ENCODE data around the gene TMEM39A.

Gene TMEM39A

DNA sequence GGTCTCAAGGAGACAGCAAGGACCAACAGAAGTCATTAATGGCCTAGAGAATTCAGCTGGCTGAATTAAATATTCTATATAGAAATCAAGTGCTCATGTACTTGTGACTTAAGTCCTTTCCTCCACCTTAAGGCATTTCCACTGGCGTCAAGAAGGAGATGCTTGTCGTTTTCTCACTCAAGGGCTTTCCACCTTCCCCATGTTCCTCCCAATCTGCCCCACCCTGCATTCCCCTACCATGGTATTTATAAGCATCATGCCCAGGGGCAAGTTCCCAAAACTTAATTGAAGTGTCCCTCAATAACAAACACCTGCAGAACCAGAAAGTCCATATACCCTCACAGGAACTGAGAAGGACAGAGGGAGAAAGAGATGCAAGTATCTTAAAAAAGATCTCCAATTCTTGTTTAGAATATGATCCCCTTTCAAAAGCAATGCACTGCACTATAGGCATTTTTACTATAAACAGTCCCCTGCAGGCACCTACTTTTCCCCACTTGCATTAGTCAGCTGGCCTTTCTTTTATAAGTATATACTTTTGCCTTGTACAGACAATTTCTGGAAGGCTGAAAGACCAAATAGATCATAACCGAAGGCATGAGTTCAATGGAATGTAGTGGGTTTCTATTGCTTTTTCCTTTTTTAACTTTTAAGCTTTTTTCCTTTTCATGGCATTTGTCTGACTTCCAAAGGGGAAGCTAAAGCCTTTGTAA is 29.6 kb downstream of the TMEM39A start:
- TF ChIP-seq, protein P1, sequence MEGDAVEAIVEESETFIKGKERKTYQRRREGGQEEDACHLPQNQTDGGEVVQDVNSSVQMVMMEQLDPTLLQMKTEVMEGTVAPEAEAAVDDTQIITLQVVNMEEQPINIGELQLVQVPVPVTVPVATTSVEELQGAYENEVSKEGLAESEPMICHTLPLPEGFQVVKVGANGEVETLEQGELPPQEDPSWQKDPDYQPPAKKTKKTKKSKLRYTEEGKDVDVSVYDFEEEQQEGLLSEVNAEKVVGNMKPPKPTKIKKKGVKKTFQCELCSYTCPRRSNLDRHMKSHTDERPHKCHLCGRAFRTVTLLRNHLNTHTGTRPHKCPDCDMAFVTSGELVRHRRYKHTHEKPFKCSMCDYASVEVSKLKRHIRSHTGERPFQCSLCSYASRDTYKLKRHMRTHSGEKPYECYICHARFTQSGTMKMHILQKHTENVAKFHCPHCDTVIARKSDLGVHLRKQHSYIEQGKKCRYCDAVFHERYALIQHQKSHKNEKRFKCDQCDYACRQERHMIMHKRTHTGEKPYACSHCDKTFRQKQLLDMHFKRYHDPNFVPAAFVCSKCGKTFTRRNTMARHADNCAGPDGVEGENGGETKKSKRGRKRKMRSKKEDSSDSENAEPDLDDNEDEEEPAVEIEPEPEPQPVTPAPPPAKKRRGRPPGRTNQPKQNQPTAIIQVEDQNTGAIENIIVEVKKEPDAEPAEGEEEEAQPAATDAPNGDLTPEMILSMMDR (IDR thresholded peaks at IDR 0.05) = no peak
- TF ChIP-seq ZFX (IDR thresholded peaks at IDR 0.05; ENCODE audit: borderline replicate concordance) = no peak
- H3K27ac ChIP-seq = no peak overlapping the region

DNA sequence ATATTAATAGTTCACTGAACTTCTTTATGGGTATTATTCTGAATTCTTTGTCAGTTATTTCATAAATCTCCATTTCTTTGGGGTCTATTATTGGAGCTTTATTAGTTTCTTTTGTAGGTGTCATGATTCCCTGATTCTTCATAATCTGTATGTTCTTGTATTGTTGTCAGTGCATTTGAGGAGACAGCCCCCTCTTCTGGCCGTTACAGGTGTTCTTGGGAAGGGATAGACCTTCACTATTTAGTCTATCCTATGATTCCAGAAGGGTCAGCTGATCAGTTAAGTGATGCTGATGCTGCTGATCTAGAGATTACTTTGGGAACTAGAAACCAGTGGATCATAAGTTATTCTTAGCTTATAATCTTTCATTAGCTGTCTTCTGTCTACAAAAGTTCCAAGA is 34.9 kb downstream of the TMEM39A start:
- TF ChIP-seq ZFX (IDR thresholded peaks at IDR 0.05; ENCODE audit: borderline replicate concordance) = no peak
- TF ChIP-seq, protein P1 (IDR thresholded peaks at IDR 0.05) = no peak
- no peak overlapping the region for H3K27ac ChIP-seq

DNA sequence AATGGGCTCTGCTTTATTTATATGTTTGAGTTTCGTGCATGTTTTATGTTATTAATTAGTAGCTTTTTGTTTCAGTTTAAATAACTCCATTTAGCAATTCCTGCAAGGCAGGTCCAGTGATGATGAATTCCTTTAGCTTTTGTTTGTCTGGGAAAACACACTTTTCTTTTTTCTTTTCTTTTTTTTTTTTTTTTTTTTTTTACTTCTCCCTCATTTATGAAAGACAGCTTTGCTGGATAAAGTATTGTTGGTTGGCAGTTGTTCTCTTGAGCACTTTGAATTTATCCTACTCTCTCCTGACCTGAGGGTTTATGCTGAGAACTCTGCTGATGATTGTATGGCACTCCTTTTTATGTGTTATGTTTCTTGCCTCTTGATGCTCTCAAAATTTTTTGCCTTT is 35.7 kb downstream of the TMEM39A start:
- no peak for TF ChIP-seq ZFX (IDR thresholded peaks at IDR 0.05; ENCODE audit: borderline replicate concordance)
- TF ChIP-seq, protein P1 (IDR thresholded peaks at IDR 0.05) = no peak
- H3K27ac ChIP-seq = no peak overlapping the region

DNA sequence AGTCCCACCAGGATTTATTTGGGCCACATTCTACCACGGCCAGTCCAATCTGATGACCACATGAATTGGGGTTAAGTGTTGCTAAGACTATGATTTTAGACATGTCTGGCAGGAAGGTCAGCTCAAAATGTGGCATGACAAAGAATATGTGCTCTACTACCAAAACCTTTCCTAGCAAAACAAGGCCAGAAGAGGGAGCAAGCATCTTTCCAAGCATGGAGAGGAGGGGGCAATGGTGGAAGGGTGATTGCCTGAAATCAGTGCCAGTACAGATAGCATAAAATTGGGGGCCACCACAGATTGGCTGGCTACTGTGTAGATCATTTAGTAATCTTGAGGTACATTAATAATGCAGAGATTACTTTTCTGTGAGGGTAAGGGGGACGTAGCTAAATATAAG is 43.2 kb downstream of the TMEM39A start:
- H3K27ac ChIP-seq = no peak overlapping the region
- TF ChIP-seq ZFX (IDR thresholded peaks at IDR 0.05; ENCODE audit: borderline replicate concordance) = no peak
- TF ChIP-seq, protein P1 (IDR thresholded peaks at IDR 0.05) = no peak

DNA sequence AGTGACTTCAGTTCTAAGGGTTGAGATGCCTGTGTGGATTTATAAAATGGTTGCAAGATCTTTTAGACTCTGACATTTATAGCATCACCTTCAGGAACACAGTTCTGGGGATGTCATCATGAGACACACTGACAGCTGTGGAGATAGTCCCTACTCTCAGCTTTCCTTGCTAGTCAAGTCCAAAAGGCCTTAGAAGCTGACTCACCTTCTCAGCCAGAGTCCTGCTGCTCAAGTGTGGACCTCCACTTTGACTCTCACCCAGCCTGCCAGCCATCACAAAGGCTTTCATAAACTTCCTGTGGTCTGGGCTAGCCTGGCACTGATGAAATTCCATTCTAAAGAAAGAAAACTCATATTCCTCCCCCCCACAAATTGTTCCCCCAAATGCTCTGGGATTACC is 44.8 kb downstream of the TMEM39A start:
- TF ChIP-seq, protein P1 (IDR thresholded peaks at IDR 0.05) = no peak
- no peak for TF ChIP-seq ZFX (IDR thresholded peaks at IDR 0.05; ENCODE audit: borderline replicate concordance)

DNA sequence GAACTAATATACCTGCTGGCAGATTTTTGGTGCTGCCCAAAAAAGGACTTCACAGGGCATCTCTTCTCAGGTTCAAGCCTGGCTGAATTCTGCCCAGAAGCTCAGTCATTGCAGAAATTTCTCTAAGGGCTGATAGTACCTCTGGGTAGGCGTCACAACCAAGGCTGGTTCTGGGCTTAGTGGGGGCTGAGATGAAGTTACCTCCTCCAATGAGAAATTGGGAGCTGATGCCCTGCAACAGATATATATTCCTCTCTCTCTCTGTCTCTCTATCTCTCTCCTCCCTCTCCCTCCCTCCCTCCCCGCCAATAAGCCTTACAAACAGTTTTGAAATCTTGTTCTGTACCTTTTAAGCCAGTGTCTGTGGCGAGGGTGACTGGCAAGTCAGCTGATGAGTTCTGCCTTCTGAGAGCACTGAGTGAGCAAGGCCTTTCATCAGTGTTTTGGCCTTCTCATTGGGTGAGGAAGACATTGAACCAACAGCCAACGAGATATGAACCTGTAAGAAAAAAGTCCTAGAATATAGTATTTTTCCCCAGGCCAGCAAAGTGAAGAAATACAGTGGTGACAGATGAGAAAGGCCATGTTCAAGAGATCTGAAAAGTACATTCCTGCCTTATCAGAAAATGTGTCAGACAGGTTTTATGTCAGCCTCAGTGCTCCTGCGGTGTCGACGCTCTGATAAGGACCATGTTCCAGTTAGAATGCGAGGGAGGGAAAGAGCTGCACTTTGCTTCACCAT is 45.5 kb downstream of the TMEM39A start:
- no peak overlapping the region for H3K27ac ChIP-seq
- TF ChIP-seq, protein P1 (IDR thresholded peaks at IDR 0.05) = no peak
- TF ChIP-seq ZFX (IDR thresholded peaks at IDR 0.05; ENCODE audit: borderline replicate concordance) = no peak

More for the DNA sequence above, 44.8 kb downstream of the TMEM39A start:
- H3K27ac ChIP-seq = no peak overlapping the region

DNA sequence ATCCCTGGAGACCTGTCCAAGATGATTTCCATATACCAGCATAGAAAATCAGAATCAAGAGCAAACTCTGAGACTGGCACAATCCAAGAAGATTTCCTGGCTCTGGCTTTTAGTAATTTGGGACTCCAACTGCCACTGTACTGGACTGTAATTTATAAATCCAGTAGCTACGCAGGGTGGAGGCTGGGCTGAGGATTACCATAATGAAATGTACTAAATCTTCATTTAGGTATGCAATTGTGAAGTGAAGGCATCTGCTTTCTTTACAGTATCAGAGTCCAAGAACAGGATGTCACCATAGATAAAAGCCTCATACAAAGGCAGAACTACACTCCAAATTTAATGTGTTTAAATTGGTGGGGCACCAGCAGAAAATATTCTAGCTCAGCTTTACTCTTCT is 46.5 kb downstream of the TMEM39A start:
- no peak for TF ChIP-seq ZFX (IDR thresholded peaks at IDR 0.05; ENCODE audit: borderline replicate concordance)
- TF ChIP-seq, protein P1 (IDR thresholded peaks at IDR 0.05) = no peak
- H3K27ac ChIP-seq = no peak overlapping the region

All from 22Rv1 (cell line).